DLD1 (cell line): ENCODE measurements around the gene OAS1.
"Not testable (repeated sequence)": the region's sequence is repeated elsewhere in the genome, so short reads cannot be mapped to it uniquely, and the experiment has no call there.

Source experiments
- in situ Hi-C: cut with HindIII; loops from 2 replicates; pipeline ENCODE4 v1.10.0; 2017; ENCODE audit warnings: low sequenced_read_pairs

The OAS1 gene

GRCh38 chr12:112933129-112933505, 26.4 kb downstream of the OAS1 start:
- in situ Hi-C loops, result no loop called here

GRCh38 chr12:112936264-112936663, 29.5 kb downstream of the OAS1 start:
- in situ Hi-C loops, result no loop called here

- in situ Hi-C loops, result no loop called here
Observed at GRCh38 chr12:112936927-112937326, 30.2 kb downstream of the OAS1 start.

GRCh38 chr12:112937741-112938719, 31.3 kb downstream of the OAS1 start, which contains the start of gene OAS3:
Gene OAS3, plus strand, starts transcription at chr12:112938474. Its CDS starts 57 bp downstream, at chr12:112938531.
- in situ Hi-C loops, result no loop called here

GRCh38 chr12:112938751-112939150, 32.0 kb downstream of the OAS1 start:
- in situ Hi-C loops, result no loop called here

- in situ Hi-C loops, result no loop called here
Observed at GRCh38 chr12:112939761-112940381, 33.1 kb downstream of the OAS1 start.

- in situ Hi-C loops, result no loop called here
Observed at GRCh38 chr12:112941528-112942335, 35.0 kb downstream of the OAS1 start.

GRCh38 chr12:112942572-112942971, 35.8 kb downstream of the OAS1 start:
- in situ Hi-C loops, result no loop called here

GRCh38 chr12:112944024-112944690, 37.4 kb downstream of the OAS1 start:
- in situ Hi-C loops, result no loop called here

- in situ Hi-C loops, result no loop called here
Observed at GRCh38 chr12:112945515-112945914, 38.8 kb downstream of the OAS1 start.

- in situ Hi-C loops, result no loop called here
Observed at GRCh38 chr12:112946236-112947000, 39.7 kb downstream of the OAS1 start.

GRCh38 chr12:112947314-112947713, 40.6 kb downstream of the OAS1 start:
- in situ Hi-C loops, result no loop called here

- in situ Hi-C loops, result no loop called here
Observed at GRCh38 chr12:112947761-112948160, 41.0 kb downstream of the OAS1 start.

- in situ Hi-C loops, result no loop called here
Observed at GRCh38 chr12:112948806-112949205, 42.0 kb downstream of the OAS1 start.

- in situ Hi-C loops, result no loop called here
Observed at GRCh38 chr12:112950701-112951100, 43.9 kb downstream of the OAS1 start.

- in situ Hi-C loops, result not testable (repeated sequence)
Observed at GRCh38 chr12:112957125-112957524, 50.4 kb downstream of the OAS1 start.

- in situ Hi-C loops, result no loop called here
Observed at GRCh38 chr12:112961074-112961473, 54.3 kb downstream of the OAS1 start.

GRCh38 chr12:112961536-112961935, 54.8 kb downstream of the OAS1 start:
- in situ Hi-C loops, result no loop called here

- in situ Hi-C loops, result no loop called here
Observed at GRCh38 chr12:112962561-112962960, 55.8 kb downstream of the OAS1 start.
